ENCODE data around the gene ST8SIA4. TPM values are rescaled to one million over a fixed set of nuclear protein-coding genes. Genes with fewer than 3 reads are reported as not detected.
A peak's percentile ranks its signal among the peaks of the same experiment; 100 is the strongest.

The ST8SIA4 gene
- total RNA-seq, 1 donor from 2014 or later, result 0.59 TPM

DNA sequence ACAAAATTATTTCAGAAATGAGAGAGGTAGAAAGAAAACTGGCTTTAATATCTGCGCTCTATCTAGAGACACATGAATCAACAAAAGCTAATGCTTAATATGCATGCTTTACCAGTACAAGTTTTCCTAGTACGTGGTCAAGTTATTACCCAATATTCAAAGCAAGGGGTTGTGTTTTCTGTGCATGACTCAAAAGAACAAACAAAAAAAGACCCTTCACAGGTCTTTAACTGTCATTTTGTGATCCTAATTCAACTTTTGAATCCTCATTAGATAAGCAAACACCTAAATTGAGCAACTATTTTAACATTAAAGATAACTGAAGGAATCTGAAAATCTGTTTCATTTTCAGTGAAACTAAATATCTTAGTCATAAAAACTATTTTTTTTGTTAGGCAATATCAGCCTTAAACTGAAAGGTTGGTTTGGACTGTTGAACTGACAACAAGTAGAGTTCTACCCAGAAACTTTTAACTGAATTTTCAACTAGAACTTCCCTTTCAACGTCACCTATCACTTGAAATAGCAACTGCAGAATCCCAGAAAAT is 12.5 kb downstream of the ST8SIA4 start:
- Histone ChIP-seq H3K79me2 (ENCODE audit: insufficient read depth, low read length) (no peaks in the 10 kb centered on the region), H3K9ac (ENCODE audit: low read length) (no peak overlapping the region), H4K20me1 (ENCODE audit: insufficient read depth, low read length) (no peaks in the 10 kb centered on the region), H2AFZ (ENCODE audit: low read depth, low read length) (no peak overlapping the region), H3K9me3 (ENCODE audit: insufficient read depth, low read depth, low read length) (no peaks in the 10 kb centered on the region), H3K4me3 (ENCODE audit: insufficient read depth, low read depth, low read length) (no peak overlapping the region), H3K4me1 (ENCODE audit: insufficient read depth, low read length) (no peaks in the 10 kb centered on the region), H3K27me3 (ENCODE audit: insufficient read depth, low read length) (no peaks in the 10 kb centered on the region), H3K36me3 (ENCODE audit: insufficient read depth, low read length) (no peaks in the 10 kb centered on the region), H3K27ac (ENCODE audit: low read depth, low read length) (no peak overlapping the region), H3K4me2 (ENCODE audit: low read length) (peak overlapping the region; percentile 39)
- Mint-ChIP-seq H3K27me3 (ENCODE audit: low read depth, unreplicated experiment) (no peaks in the 10 kb centered on the region), H3K4me3 (ENCODE audit: unreplicated experiment) (no peak overlapping the region), H3K36me3 (ENCODE audit: low read depth, unreplicated experiment) (no peaks in the 10 kb centered on the region), H3K4me1 (ENCODE audit: low read depth, unreplicated experiment) (no peaks in the 10 kb centered on the region), H3K9me3 (ENCODE audit: unreplicated experiment) (no peaks in the 10 kb centered on the region), H3K27ac (ENCODE audit: unreplicated experiment) (no peak overlapping the region)
- no peak for TF ChIP-seq CTCF (IDR thresholded peaks at IDR 0.05; ENCODE audit: insufficient read depth, low read depth, low read length)
- no peak for TF ChIP-seq EZH2 (IDR thresholded peaks at IDR 0.05; ENCODE audit: insufficient read depth, low read length)
- no peak for FAIRE-seq
- no peak for DNase-seq (ENCODE audit: low read depth)

- no peak overlapping the region for H2AFZ ChIP-seq (ENCODE audit: low read depth, low read length)
Observed at GRCh38 chr5:100889896-100890295, 13.2 kb downstream of the ST8SIA4 start.

More at GRCh38 chr5:100889896-100890295, 13.2 kb downstream of the ST8SIA4 start:
- H3K27me3 Mint-ChIP-seq (ENCODE audit: low read depth, unreplicated experiment), result no peaks in the 10 kb centered on the region
- H3K9me3 Mint-ChIP-seq (ENCODE audit: unreplicated experiment), result no peaks in the 10 kb centered on the region
- Histone ChIP-seq H3K27me3 (ENCODE audit: insufficient read depth, low read length) (no peaks in the 10 kb centered on the region), H3K4me1 (ENCODE audit: insufficient read depth, low read length) (no peaks in the 10 kb centered on the region), H3K9me3 (ENCODE audit: insufficient read depth, low read depth, low read length) (no peaks in the 10 kb centered on the region), H3K9ac (ENCODE audit: low read length) (no peak overlapping the region), H3K79me2 (ENCODE audit: insufficient read depth, low read length) (no peaks in the 10 kb centered on the region), H4K20me1 (ENCODE audit: insufficient read depth, low read length) (no peaks in the 10 kb centered on the region), H3K27ac (ENCODE audit: low read depth, low read length) (no peak overlapping the region), H3K4me3 (ENCODE audit: insufficient read depth, low read depth, low read length) (no peak overlapping the region), H3K36me3 (ENCODE audit: insufficient read depth, low read length) (no peaks in the 10 kb centered on the region), H3K4me2 (ENCODE audit: low read length) (no peak overlapping the region)
- TF ChIP-seq CTCF (IDR thresholded peaks at IDR 0.05; ENCODE audit: insufficient read depth, low read depth, low read length), result no peak
- TF ChIP-seq EZH2 (IDR thresholded peaks at IDR 0.05; ENCODE audit: insufficient read depth, low read length), result no peak
- no peaks in the 10 kb centered on the region for H3K36me3 Mint-ChIP-seq (ENCODE audit: low read depth, unreplicated experiment)
- no peaks in the 10 kb centered on the region for H3K4me1 Mint-ChIP-seq (ENCODE audit: low read depth, unreplicated experiment)
- H3K27ac Mint-ChIP-seq (ENCODE audit: unreplicated experiment), result no peak overlapping the region
- DNase-seq (ENCODE audit: low read depth) (no peak), FAIRE-seq (no peak)
- H3K4me3 Mint-ChIP-seq (ENCODE audit: unreplicated experiment), result no peak overlapping the region
